ENCODE data around the gene OBSL1. TPM values are rescaled to one million over a fixed set of nuclear protein-coding genes. Genes with fewer than 3 reads are reported as not detected.

Gene OBSL1
- total and polyA plus RNA-seq, 2 of the 4 experiments (the other 2 are of a cell fraction) = 21.5 to 51.2 TPM

DNA sequence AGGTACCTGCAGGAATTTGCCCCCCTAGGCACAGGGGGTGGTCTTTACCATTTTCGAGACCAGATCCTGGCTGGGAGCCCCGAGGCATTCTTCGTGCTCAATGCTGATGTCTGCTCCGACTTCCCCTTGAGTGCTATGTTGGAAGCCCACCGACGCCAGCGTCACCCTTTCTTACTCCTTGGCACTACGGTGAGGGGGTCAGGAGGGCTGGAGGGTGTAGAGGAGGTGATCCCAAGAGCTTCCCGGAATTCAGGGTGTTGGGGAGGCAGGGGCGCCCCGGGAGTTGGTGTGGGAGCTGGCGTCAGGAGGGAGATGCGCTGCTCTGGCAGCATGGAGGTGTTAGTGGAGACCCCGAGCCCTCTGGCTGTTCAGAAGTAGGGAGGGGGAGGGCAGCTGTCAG is 69.5 kb downstream of the OBSL1 start:
- no peak overlapping the region for H3K14ac ChIP-seq (replicated peaks; ENCODE audit: low read depth, low read length)
- dilution Hi-C loops (cut with HindIII; ENCODE audit: low sequenced_read_pairs, unreplicated experiment) = no loop called here
- intact Hi-C loops (cut with micrococcal nuclease) = no loop called here

More for the DNA sequence above, 69.5 kb downstream of the OBSL1 start:
- Histone ChIP-seq H2BK120ac (ENCODE audit: low read depth, low read length) (no peak overlapping the region), H4K5ac (ENCODE audit: low read depth, low read length) (no peak overlapping the region), H3K4me2 (ENCODE audit: low read depth, low read length) (no peak overlapping the region), H3K4me3 (ENCODE audit: insufficient read depth, low read depth, low read length) (no peak overlapping the region), H3K4me1 (ENCODE audit: control insufficient read depth, insufficient read depth, low read length) (peaks cover 13% of the 10 kb centered on the region), H2AK9ac (replicated peaks; ENCODE audit: low read depth, low read length, poor library complexity) (no peak overlapping the region), H3K4ac (ENCODE audit: low read depth, low read length) (no peak overlapping the region), H2BK20ac (ENCODE audit: low read depth, low read length) (no peak overlapping the region), H4K8ac (ENCODE audit: low read depth in 2 of 2, low read length in 2 of 2) (no peak overlapping the region), H3K18ac (ENCODE audit: low read depth, low read length) (no peak overlapping the region), H2AK5ac (ENCODE audit: low read depth, low read length) (no peak overlapping the region), H4K91ac (ENCODE audit: insufficient read depth, low read depth, low read length) (no peak overlapping the region), H3K27me3 (ENCODE audit: control insufficient read depth, insufficient read depth, low read length) (no peaks in the 10 kb centered on the region), H3K56ac (ENCODE audit: extremely low read depth, insufficient read depth, low read length) (no peak overlapping the region), H3K79me1 (ENCODE audit: low read depth in 1 of 2, low read length in 2 of 2) (peaks cover 18 to 32% of the 10 kb centered on the region in 2 experiments), H3K23ac (ENCODE audit: low read depth, low read length) (no peak overlapping the region), H3K27ac (ENCODE audit: insufficient read depth, low read length) (no peak overlapping the region), H3K36me3 (ENCODE audit: control insufficient read depth, insufficient read depth, low read length) (peaks cover 42% of the 10 kb centered on the region), H2BK5ac (ENCODE audit: low read depth, low read length, poor library complexity, severe bottlenecking) (no peak overlapping the region), H3K9ac (ENCODE audit: low read depth, low read length) (no peak overlapping the region), H2AFZ (replicated peaks; ENCODE audit: low read length, poor library complexity) (no peak overlapping the region), H2BK15ac (ENCODE audit: low read depth, low read length) (no peak overlapping the region), H3K9me1 (ENCODE audit: insufficient read depth, low read length) (peaks cover 12% of the 10 kb centered on the region), H4K20me1 (ENCODE audit: insufficient read depth, low read length) (no peaks in the 10 kb centered on the region), H3K9me3 (ENCODE audit: control insufficient read depth, insufficient read depth, low read length) (no peaks in the 10 kb centered on the region)
- TF ChIP-seq, protein P1, sequence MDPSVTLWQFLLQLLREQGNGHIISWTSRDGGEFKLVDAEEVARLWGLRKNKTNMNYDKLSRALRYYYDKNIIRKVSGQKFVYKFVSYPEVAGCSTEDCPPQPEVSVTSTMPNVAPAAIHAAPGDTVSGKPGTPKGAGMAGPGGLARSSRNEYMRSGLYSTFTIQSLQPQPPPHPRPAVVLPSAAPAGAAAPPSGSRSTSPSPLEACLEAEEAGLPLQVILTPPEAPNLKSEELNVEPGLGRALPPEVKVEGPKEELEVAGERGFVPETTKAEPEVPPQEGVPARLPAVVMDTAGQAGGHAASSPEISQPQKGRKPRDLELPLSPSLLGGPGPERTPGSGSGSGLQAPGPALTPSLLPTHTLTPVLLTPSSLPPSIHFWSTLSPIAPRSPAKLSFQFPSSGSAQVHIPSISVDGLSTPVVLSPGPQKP (IDR thresholded peaks at IDR 0.05; ENCODE audit: borderline replicate concordance, low read depth, low read length) = no peak
- no peak for TF ChIP-seq MAFK (IDR thresholded peaks at IDR 0.05; ENCODE audit: low read depth, low read length)
- no peak for TF ChIP-seq MXI1 (IDR thresholded peaks at IDR 0.05; ENCODE audit: borderline replicate concordance, low read depth, low read length)
- no peak for TF ChIP-seq NFE2L2 (IDR thresholded peaks at IDR 0.05; ENCODE audit: low read depth, low read length)
- TF ChIP-seq POLR2A (IDR thresholded peaks at IDR 0.05; ENCODE audit: low read depth, low read length) = no peak
- ATAC-seq (ENCODE audit: low read depth) (no peak), DNase-seq (no peak)
- ChIA-PET POLR2A (ENCODE audit: unreplicated experiment) (no interaction called here), CTCF (no interaction called here)
- 68% methylated on average over 8 of the region's 14 CpGs; no CpG with 5 or more reads in 1 of the 2 experiments for WGBS, 2 experiments (ENCODE audit: extremely low coverage in 2 of 2, insufficient read length in 1 of 2)
- BruUV-seq (replicated peaks) = no TSS peak
- in situ Hi-C loops (cut with MboI; ENCODE audit: low sequenced_read_pairs) = no loop called here

Small RNA genes lying within 50 kb of the gene (microRNA-seq; reads per million reads assigned to microRNA genes)
- gene MIR3132 (ENCODE audit: insufficient read depth in 1 of 2, insufficient read length in 1 of 2, unreplicated experiment in 1 of 2) (0.73 to 1.0 reads per million in 2 experiments), gene RN7SKP213 (ENCODE audit: insufficient read depth, insufficient read length) (not detected)

Small RNA genes lying within 50 kb of the gene (small RNA-seq; reads per million reads assigned to genes)
- 0 reads per million in 5 experiments for gene MIR3132
- gene RN7SKP213 = 0 reads per million in 5 experiments

Other genes with a start within 250 kb of the OBSL1 start
- gene RESP18, start 238.8 kb downstream of the OBSL1 start, total RNA-seq (2012; rRNA removed) = not detected in 2 replicates
- not detected in 2 replicates for gene RESP18, start 238.8 kb downstream of the OBSL1 start, polyA plus RNA-seq (2012; rRNA removed)
- 74.7 and 89.4 TPM in 2 replicates for gene DNPEP, start 183.6 kb downstream of the OBSL1 start, total RNA-seq (2012; rRNA removed)
- gene DNPEP, start 183.6 kb downstream of the OBSL1 start, polyA plus RNA-seq (2012; rRNA removed) = 74.2 and 75.1 TPM in 2 replicates
- 3.3 and 4.3 TPM in 2 replicates for gene DES, start 153.2 kb downstream of the OBSL1 start, total RNA-seq (2012; rRNA removed)
- 4.0 and 4.9 TPM in 2 replicates for gene DES, start 153.2 kb downstream of the OBSL1 start, polyA plus RNA-seq (2012; rRNA removed)
- 6.8 and 7.8 TPM in 2 replicates for gene SPEG, start 136.7 kb downstream of the OBSL1 start, total RNA-seq (2012; rRNA removed)
- gene SPEG, start 136.7 kb downstream of the OBSL1 start, polyA plus RNA-seq (2012; rRNA removed) = 81.6 and 109 TPM in 2 replicates
- gene GMPPA, start 72.6 kb downstream of the OBSL1 start, total RNA-seq (2012; rRNA removed) = 93.0 and 103 TPM in 2 replicates
- gene GMPPA, start 72.6 kb downstream of the OBSL1 start, polyA plus RNA-seq (2012; rRNA removed) = 124 and 134 TPM in 2 replicates
- not detected in 2 replicates for gene ASIC4, start 57.1 kb downstream of the OBSL1 start, total RNA-seq (2012; rRNA removed)
- 0.10 TPM in 1 of 2 replicates, not detected in the other for gene ASIC4, start 57.1 kb downstream of the OBSL1 start, polyA plus RNA-seq (2012; rRNA removed)
- 24.0 and 27.2 TPM in 2 replicates for gene CHPF, start 27.7 kb downstream of the OBSL1 start, total RNA-seq (2012; rRNA removed)
- 115 and 147 TPM in 2 replicates for gene CHPF, start 27.7 kb downstream of the OBSL1 start, polyA plus RNA-seq (2012; rRNA removed)
- under 0.01 and 0.18 TPM in 2 replicates for gene TMEM198, start 27.5 kb downstream of the OBSL1 start, total RNA-seq (2012; rRNA removed)
- 2.2 and 3.0 TPM in 2 replicates for gene TMEM198, start 27.5 kb downstream of the OBSL1 start, polyA plus RNA-seq (2012; rRNA removed)
- not detected in 2 replicates for gene INHA, start 771 bp upstream of the OBSL1 start, total RNA-seq (2012; rRNA removed)
- gene INHA, start 771 bp upstream of the OBSL1 start, polyA plus RNA-seq (2012; rRNA removed) = 0.80 and 0.96 TPM in 2 replicates
- 6.7 and 19.7 TPM in 2 replicates for gene STK11IP, start 26.3 kb upstream of the OBSL1 start, total RNA-seq (2012; rRNA removed)
- 14.5 and 22.4 TPM in 2 replicates for gene STK11IP, start 26.3 kb upstream of the OBSL1 start, polyA plus RNA-seq (2012; rRNA removed)
- 0.90 and 1.1 TPM in 2 replicates for gene SLC4A3, start 56.1 kb upstream of the OBSL1 start, total RNA-seq (2012; rRNA removed)
- gene SLC4A3, start 56.1 kb upstream of the OBSL1 start, polyA plus RNA-seq (2012; rRNA removed) = 6.1 and 6.9 TPM in 2 replicates